Activated T-helper 17 cell treated with anti-CD3 and anti-CD28 coated beads, Interleukin-2, amount 50 U/mL, for 72 hours (primary cell): ENCODE data around the gene PET100. TPM values are rescaled to one million over a fixed set of nuclear protein-coding genes. Genes with fewer than 3 reads are reported as not detected.

Experiments
- ATAC-seq: fragments of 150-1000 bp; cut with Tn5 transposase; replicated peaks from 2 replicates; pipeline ENCODE4 v1.10.0; 2021; ENCODE audit warnings: mild to moderate bottlenecking, moderate library complexity
- H3K27ac Mint-ChIP-seq: one replicate; pipeline ENCODE4 v1.8.0; 2022; ENCODE audit warnings: mixed read lengths
- H3K27me3 Mint-ChIP-seq: one replicate; pipeline ENCODE4 v1.8.0; 2022; ENCODE audit warnings: mixed read lengths
- H3K36me3 Mint-ChIP-seq: one replicate; pipeline ENCODE4 v1.8.0; 2022; ENCODE audit warnings: low read depth, mild to moderate bottlenecking, mixed read lengths
- H3K4me1 Mint-ChIP-seq: one replicate; pipeline ENCODE4 v1.8.0; 2022; ENCODE audit warnings: mixed read lengths
- H3K4me3 Mint-ChIP-seq: one replicate; pipeline ENCODE4 v1.8.0; 2022; ENCODE audit warnings: mild to moderate bottlenecking, mixed read lengths
- H3K9me3 Mint-ChIP-seq: one replicate; pipeline ENCODE4 v1.8.0; 2022; ENCODE audit warnings: mixed read lengths
- total RNA-seq, 2 donors: library from RNA; stranded (reverse); gene quantifications; one replicate each; pipeline ENCODE4 v1.2.3, GENCODE V29; 2022

PET100 gene
- total RNA-seq, 2 donors from 2014 or later, result 90.1 to 93.7 TPM

GRCh38 chr19:7606289-7606688 lies 23.3 kb upstream of the PET100 start:
- H3K4me3 Mint-ChIP-seq, result no peak overlapping the region
- no peak for ATAC-seq
- peaks cover 20% of the 10 kb centered on the region for H3K27me3 Mint-ChIP-seq
- H3K9me3 Mint-ChIP-seq, result no peaks in the 10 kb centered on the region
- H3K27ac Mint-ChIP-seq, result no peak overlapping the region
- H3K36me3 Mint-ChIP-seq, result no peaks in the 10 kb centered on the region
- peaks cover 4% of the 10 kb centered on the region for H3K4me1 Mint-ChIP-seq

DNA sequence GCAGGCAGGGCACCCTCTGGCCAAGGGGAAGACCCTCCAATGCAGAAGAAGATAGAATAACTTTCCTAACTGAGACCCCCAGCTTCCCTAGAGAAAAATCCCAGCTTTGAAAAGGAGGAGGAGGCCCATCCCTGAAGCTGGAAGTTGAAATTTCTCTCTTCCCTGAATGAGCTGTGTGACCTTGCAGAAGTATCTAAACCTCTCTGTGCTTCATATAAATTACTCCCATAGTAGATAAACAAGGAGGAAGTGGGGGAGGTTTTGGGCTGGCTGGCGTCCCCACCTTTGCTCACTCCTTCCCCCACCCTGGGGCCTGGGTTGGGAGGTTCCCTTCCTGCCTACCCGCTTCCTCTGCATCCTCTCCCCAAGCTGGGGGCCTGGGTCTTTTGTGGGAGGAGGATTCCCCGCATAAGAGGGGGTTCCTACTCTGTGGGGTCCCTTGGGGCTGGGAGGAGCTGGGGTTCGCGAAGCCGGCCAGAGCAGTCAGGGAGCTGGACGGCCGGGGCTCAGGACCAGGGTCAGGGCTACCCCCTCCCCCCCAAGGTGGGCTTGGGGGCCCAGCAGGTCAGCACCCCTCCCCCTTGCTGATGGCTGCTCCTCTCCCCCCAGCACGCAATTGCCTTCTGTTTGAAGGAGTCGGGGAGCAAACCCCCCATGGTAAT lies 22.2 kb upstream of the PET100 start:
- H3K27me3 Mint-ChIP-seq, result peaks cover 13% of the 10 kb centered on the region
- H3K4me3 Mint-ChIP-seq, result no peak overlapping the region
- H3K36me3 Mint-ChIP-seq, result no peaks in the 10 kb centered on the region
- H3K27ac Mint-ChIP-seq, result no peak overlapping the region
- no peak for ATAC-seq
- H3K4me1 Mint-ChIP-seq, result peaks cover 4% of the 10 kb centered on the region
- H3K9me3 Mint-ChIP-seq, result no peaks in the 10 kb centered on the region

DNA sequence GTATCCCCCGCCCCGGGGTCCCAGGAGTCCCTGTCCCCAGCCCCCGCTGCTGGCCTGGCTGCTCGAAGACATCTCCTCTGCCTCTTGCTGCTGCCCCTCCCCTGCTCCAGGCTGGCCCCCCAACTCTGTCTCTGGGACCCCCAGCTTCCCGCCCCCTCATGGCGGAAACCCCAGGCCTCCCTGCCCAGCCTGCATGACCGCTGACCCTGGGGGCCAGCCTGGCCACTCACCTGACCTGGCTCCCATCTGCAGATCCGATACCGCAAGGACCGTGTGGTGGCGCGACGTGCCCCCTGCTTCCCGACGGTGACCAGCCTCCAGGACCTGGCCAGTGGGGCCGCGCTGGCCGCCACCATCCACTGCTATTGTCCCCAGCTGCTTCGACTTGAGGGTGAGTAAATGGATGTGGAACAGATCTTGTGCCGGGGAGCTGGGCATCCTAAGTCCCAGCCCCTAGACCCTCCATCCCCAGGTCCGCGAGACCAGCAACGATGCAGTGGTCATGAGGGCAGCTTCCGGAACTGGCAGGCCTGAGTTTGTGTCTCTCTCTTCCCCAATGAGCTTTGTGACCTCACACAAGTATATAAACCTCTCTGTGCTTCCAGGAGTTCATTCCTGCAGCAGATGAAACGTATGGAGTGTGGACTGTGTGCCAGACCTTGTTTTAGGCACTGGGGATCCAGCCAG lies 21.6 kb upstream of the PET100 start:
- ATAC-seq, result no peak
- H3K9me3 Mint-ChIP-seq, result no peaks in the 10 kb centered on the region
- no peak overlapping the region for H3K27ac Mint-ChIP-seq
- H3K36me3 Mint-ChIP-seq, result no peaks in the 10 kb centered on the region
- peaks cover 12% of the 10 kb centered on the region for H3K27me3 Mint-ChIP-seq
- H3K4me3 Mint-ChIP-seq, result no peak overlapping the region
- H3K4me1 Mint-ChIP-seq, result peaks cover 4% of the 10 kb centered on the region

DNA sequence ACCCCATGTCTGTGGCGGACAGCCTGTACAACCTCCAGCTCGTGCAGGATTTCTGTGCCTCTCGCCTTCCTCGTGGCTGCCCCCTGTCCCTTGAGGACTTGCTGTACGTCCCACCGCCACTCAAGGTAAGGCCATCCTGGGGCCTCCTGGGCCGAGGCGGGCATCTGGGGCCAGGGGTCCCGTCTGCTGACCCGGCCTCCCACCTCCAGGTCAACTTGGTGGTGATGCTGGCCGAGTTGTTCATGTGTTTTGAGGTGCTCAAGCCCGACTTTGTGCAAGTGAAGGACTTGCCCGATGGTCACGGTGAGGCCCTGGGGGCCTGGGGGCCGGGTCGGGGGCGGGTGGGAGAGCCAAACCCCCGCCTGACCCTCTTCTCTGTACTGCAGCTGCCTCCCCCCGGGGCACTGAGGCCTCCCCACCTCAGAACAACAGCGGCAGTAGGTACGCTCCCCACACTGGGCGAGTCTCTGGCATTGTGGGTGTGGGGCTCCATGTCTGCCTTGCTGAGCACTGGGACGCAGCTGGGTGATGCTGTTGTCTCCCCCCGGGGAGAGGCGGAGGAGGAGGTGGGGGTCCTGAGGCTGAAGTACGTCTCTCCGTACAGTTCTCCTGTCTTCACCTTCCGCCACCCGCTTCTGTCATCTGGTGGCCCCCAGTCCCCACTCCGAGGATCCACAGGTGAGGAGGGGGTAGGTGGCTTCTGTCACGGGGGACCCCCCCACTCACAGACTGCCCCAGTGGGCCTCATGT lies 18.9 kb upstream of the PET100 start:
- Mint-ChIP-seq H3K27me3 (peaks cover under 1% of the 10 kb centered on the region), H3K4me3 (no peak overlapping the region), H3K36me3 (no peaks in the 10 kb centered on the region), H3K9me3 (no peaks in the 10 kb centered on the region), H3K27ac (no peak overlapping the region), H3K4me1 (no peaks in the 10 kb centered on the region)
- no peak for ATAC-seq

DNA sequence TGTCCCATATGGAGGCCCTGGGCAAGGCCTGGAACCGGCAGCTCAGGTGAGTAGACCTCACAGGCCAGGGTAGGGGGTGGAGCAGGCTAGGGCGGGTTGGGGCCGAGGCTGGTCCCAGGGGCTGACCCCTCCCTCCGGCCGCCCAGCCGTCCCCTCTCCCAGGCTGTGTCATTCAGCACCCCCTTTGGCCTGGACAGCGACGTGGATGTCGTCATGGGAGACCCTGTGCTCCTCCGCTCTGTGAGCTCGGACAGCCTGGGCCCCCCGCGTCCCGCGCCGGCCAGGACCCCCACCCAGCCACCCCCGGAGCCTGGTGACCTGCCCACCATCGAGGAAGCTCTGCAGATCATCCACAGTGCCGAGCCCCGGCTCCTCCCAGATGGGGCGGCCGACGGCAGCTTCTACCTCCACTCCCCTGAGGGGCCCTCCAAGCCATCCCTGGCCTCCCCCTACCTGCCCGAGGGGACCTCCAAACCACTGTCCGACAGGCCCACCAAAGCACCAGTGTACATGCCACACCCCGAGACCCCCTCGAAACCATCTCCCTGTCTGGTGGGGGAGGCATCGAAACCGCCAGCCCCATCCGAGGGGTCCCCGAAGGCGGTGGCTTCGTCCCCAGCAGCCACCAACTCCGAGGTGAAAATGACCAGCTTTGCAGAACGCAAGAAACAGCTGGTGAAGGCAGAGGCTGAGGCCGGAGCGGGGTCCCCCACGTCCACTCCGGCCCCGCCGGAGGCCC lies 17.9 kb upstream of the PET100 start:
- no peak for ATAC-seq
- no peaks in the 10 kb centered on the region for H3K4me1 Mint-ChIP-seq
- H3K4me3 Mint-ChIP-seq, result no peak overlapping the region
- H3K36me3 Mint-ChIP-seq, result no peaks in the 10 kb centered on the region
- no peaks in the 10 kb centered on the region for H3K9me3 Mint-ChIP-seq
- H3K27me3 Mint-ChIP-seq, result no peaks in the 10 kb centered on the region
- no peak overlapping the region for H3K27ac Mint-ChIP-seq

DNA sequence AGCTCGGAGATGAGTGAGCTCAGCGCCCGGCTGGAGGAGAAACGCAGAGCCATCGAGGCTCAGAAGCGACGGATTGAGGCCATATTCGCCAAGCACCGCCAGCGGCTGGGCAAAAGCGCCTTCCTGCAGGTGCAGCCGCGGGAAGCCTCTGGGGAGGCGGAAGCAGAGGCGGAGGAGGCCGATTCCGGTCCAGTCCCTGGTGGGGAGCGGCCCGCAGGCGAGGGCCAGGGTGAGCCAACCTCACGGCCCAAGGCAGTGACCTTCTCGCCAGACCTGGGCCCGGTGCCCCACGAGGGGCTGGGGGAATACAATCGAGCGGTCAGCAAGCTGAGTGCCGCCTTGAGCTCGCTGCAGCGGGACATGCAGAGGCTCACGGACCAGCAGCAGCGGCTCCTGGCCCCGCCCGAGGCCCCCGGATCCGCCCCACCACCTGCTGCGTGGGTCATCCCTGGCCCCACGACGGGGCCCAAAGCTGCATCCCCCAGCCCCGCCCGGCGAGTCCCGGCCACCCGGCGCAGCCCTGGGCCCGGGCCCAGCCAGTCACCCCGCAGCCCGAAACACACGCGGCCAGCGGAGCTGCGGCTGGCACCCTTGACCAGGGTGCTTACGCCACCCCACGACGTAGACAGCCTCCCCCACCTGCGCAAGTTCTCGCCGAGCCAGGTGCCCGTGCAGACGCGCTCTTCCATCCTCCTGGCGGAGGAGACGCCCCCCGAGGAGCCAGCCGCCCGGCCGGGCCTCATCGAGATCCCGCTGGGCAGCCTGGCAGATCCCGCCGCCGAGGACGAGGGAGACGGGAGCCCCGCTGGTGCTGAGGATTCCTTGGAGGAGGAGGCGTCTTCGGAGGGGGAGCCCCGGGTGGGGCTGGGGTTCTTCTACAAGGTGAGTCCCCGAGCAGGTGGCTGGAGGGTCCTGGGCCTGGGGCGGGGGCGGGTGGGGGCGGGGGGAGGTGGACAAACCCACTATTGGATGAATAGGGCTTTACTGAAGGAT lies 17.0 kb upstream of the PET100 start:
- Mint-ChIP-seq H3K36me3 (no peaks in the 10 kb centered on the region), H3K4me3 (no peak overlapping the region), H3K27me3 (no peaks in the 10 kb centered on the region), H3K4me1 (no peaks in the 10 kb centered on the region), H3K27ac (no peak overlapping the region), H3K9me3 (no peaks in the 10 kb centered on the region)
- no peak for ATAC-seq

- H3K27me3 Mint-ChIP-seq, result no peaks in the 10 kb centered on the region
- no peaks in the 10 kb centered on the region for H3K4me1 Mint-ChIP-seq
- no peak overlapping the region for H3K4me3 Mint-ChIP-seq
- peaks cover 12% of the 10 kb centered on the region for H3K36me3 Mint-ChIP-seq
- peak overlapping the region; percentile 10 for H3K27ac Mint-ChIP-seq
- no peak for ATAC-seq
- H3K9me3 Mint-ChIP-seq, result no peaks in the 10 kb centered on the region
Observed at GRCh38 chr19:7614859-7615741, 14.5 kb upstream of the PET100 start.

DNA sequence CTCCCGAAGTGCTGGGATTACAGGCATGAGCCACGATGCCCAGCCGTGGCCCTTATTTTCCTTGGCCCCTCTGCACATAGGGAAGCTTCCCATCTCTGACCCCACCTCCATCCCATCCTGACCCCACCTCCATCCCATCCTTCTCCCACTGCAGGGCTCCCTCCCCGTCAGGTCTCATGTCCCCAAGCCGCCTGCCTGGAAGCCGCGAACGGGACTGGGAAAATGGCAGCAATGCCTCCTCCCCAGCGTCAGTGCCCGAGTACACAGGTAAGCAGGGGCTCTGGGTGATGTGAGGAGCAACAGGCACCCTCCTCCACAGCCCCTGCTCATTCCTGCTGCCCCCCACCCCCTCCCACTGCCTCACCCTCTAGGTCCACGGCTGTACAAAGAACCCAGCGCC lies 12.4 kb upstream of the PET100 start:
- Mint-ChIP-seq H3K27ac (no peak overlapping the region), H3K36me3 (peaks cover 28% of the 10 kb centered on the region), H3K4me3 (no peak overlapping the region), H3K9me3 (no peaks in the 10 kb centered on the region), H3K4me1 (no peaks in the 10 kb centered on the region), H3K27me3 (no peaks in the 10 kb centered on the region)
- no peak for ATAC-seq

DNA sequence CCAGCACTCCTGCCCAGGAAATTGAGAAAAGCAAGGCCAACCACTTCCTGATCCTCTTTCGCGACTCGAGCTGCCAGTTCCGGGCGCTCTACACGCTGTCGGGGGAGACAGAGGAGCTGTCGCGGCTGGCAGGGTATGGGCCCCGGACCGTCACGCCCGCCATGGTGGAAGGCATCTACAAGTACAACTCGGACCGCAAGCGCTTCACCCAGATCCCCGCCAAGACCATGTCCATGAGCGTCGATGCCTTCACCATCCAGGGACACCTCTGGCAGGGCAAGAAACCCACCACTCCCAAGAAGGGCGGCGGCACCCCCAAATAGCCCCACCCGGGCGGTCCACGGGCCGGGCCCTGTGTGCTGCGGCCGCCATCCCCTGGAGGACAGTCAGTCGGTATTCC lies 11.9 kb upstream of the PET100 start:
- no peak overlapping the region for H3K27ac Mint-ChIP-seq
- H3K4me1 Mint-ChIP-seq, result no peaks in the 10 kb centered on the region
- no peaks in the 10 kb centered on the region for H3K27me3 Mint-ChIP-seq
- H3K36me3 Mint-ChIP-seq, result peaks cover 33% of the 10 kb centered on the region
- ATAC-seq, result no peak
- H3K9me3 Mint-ChIP-seq, result no peaks in the 10 kb centered on the region
- no peak overlapping the region for H3K4me3 Mint-ChIP-seq

GRCh38 chr19:7618348-7618747 lies 11.2 kb upstream of the PET100 start:
- Mint-ChIP-seq H3K4me1 (no peaks in the 10 kb centered on the region), H3K27me3 (no peaks in the 10 kb centered on the region), H3K4me3 (no peak overlapping the region), H3K36me3 (peaks cover 40% of the 10 kb centered on the region), H3K27ac (no peak overlapping the region), H3K9me3 (no peaks in the 10 kb centered on the region)
- no peak for ATAC-seq

GRCh38 chr19:7618771-7619510 lies 10.7 kb upstream of the PET100 start:
- Mint-ChIP-seq H3K36me3 (peaks cover 41% of the 10 kb centered on the region), H3K4me1 (no peaks in the 10 kb centered on the region), H3K9me3 (no peaks in the 10 kb centered on the region), H3K27ac (no peak overlapping the region), H3K4me3 (no peak overlapping the region), H3K27me3 (no peaks in the 10 kb centered on the region)
- no peak for ATAC-seq

DNA sequence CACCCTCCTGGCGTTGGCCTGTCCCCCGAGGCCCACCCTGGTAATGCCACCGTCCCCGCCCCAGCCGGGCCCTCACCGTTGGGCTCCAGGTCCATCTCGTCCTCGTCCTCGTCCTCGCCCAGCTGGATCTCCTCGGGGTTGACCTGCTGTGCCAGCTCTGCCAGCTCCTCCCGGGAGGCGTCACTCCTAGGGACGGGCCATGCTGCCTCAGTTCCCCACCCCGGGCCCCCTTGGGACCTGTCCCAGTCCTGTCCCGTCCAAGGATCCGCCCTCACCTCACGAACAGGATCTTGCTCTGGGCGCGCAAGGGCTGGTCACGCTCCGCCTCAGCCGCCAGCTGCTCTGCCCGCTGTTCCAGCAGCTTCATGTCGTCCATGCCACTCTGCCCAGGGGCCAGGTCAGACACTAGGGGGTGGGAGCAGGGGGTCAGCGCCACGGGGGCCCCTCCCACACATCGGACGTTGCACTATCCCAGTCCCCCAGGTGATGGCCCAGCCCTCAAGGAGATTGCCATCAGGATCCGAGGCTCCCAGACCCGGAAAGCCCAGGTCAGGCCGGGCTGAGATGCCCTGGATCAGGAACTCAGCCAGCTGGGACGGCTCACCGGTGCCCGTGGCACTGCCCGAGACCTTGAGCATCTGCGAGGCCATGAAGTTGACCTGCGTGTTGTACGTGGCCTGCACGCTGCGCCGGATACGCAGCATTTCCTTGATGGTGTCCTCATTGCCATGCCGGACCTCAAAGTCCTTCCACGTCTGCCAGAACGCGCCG lies 9.7 kb upstream of the PET100 start:
- peaks cover 41% of the 10 kb centered on the region for H3K36me3 Mint-ChIP-seq
- no peaks in the 10 kb centered on the region for H3K9me3 Mint-ChIP-seq
- H3K27me3 Mint-ChIP-seq, result no peaks in the 10 kb centered on the region
- no peak overlapping the region for H3K27ac Mint-ChIP-seq
- H3K4me3 Mint-ChIP-seq, result no peak overlapping the region
- ATAC-seq, result no peak
- no peaks in the 10 kb centered on the region for H3K4me1 Mint-ChIP-seq
